ENCODE data around the gene ERI3.

The ERI3 gene

GRCh38 chr1:44237721-44238457 lies 117.2 kb downstream of the ERI3 start:
- no peak for DNase-seq (ENCODE audit: low read depth, low spot score)

- no peak for DNase-seq (ENCODE audit: low read depth, low spot score)
These were observed 118.4 kb downstream of the ERI3 start for GRCh38 chr1:44236490-44237272.

- DNase-seq (ENCODE audit: low read depth, low spot score), result no peak
These were observed 119.2 kb downstream of the ERI3 start for GRCh38 chr1:44235808-44236207.

GRCh38 chr1:44233593-44233992 lies 121.5 kb downstream of the ERI3 start:
- DNase-seq (ENCODE audit: low read depth, low spot score), result no peak

- DNase-seq (ENCODE audit: low read depth, low spot score), result no peak
These were observed 124.3 kb downstream of the ERI3 start for GRCh38 chr1:44230796-44231195.

- no peak for DNase-seq (ENCODE audit: low read depth, low spot score)
These were observed 125.5 kb downstream of the ERI3 start for GRCh38 chr1:44229435-44230167.

GRCh38 chr1:44228218-44228617 lies 126.8 kb downstream of the ERI3 start:
- no peak for DNase-seq (ENCODE audit: low read depth, low spot score)

GRCh38 chr1:44227211-44227610 lies 127.8 kb downstream of the ERI3 start:
- no peak for DNase-seq (ENCODE audit: low read depth, low spot score)

GRCh38 chr1:44225761-44226160 lies 129.3 kb downstream of the ERI3 start:
- DNase-seq (ENCODE audit: low read depth, low spot score), result no peak

GRCh38 chr1:44223187-44223610 lies 131.9 kb downstream of the ERI3 start:
- no peak for DNase-seq (ENCODE audit: low read depth, low spot score)

- no peak for DNase-seq (ENCODE audit: low read depth, low spot score)
These were observed 132.5 kb downstream of the ERI3 start for GRCh38 chr1:44222397-44223186.

- no peak for DNase-seq (ENCODE audit: low read depth, low spot score)
These were observed 133.3 kb downstream of the ERI3 start for GRCh38 chr1:44221769-44222168.

GRCh38 chr1:44220755-44221154 lies 134.3 kb downstream of the ERI3 start:
- no peak for DNase-seq (ENCODE audit: low read depth, low spot score)

- peak; percentile 50 for DNase-seq (ENCODE audit: low read depth, low spot score)
These were observed 134.9 kb downstream of the ERI3 start for GRCh38 chr1:44220001-44220751.

- no peak for DNase-seq (ENCODE audit: low read depth, low spot score)
These were observed 135.8 kb downstream of the ERI3 start for GRCh38 chr1:44219301-44219626.

- no peak for DNase-seq (ENCODE audit: low read depth, low spot score)
These were observed 136.4 kb downstream of the ERI3 start for GRCh38 chr1:44218503-44219300.

GRCh38 chr1:44217809-44218410 lies 137.1 kb downstream of the ERI3 start:
- peak; percentile 29 for DNase-seq (ENCODE audit: low read depth, low spot score)

GRCh38 chr1:44213222-44214112 lies 141.6 kb downstream of the ERI3 start, which contains the start of gene DMAP1:
DMAP1 (plus strand) TSS chr1:44213471; CDS start chr1:44213754, 283 bp downstream.
- DNase-seq (ENCODE audit: low read depth, low spot score), result peak; percentile 54

Data from smooth muscle cell of the brain vasculature (primary cell).